ENCODE data around the gene TEX55. TPM values are rescaled to one million over a fixed set of nuclear protein-coding genes. Genes with fewer than 3 reads are reported as not detected.
"Not testable (repeated sequence)": the region's sequence is repeated elsewhere in the genome, so short reads cannot be mapped to it uniquely, and the experiment has no call there.

TEX55 gene
- polyA plus RNA-seq, 3 donors, result not detected

DNA sequence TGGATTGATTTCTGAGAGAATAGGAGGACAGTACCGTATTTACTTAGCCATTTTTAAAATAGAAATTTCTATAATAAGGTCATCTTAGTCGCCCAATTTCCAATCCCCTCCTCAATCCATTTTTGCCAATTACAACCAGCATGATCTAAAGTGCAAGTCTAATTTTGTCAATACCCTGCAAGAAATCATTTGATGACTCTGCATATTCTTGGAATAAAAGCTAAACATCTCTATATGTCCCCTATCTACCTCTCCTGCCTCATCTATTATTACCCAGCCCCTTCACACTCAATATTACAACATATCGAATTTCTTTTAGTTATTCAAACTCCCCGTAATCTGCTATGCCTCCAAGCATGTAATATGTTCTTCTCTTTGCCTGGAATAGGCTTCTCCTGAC is 41.9 kb upstream of the TEX55 start:
- H2AFZ ChIP-seq (ENCODE audit: insufficient read depth, low read depth, low read length, poor library complexity, severe bottlenecking), result no peak overlapping the region
- peaks cover 0 to 2% (median 1%) of the 10 kb centered on the region in 3 donors for H3K27me3 Mint-ChIP-seq (ENCODE audit: low read depth in 3 of 3)
- no peak overlapping the region for H3K9ac ChIP-seq (ENCODE audit: insufficient read depth, low read length, poor library complexity, severe bottlenecking)
- no peak overlapping the region for H3K27ac Mint-ChIP-seq
- no peaks in the 10 kb centered on the region for H3K4me1 Mint-ChIP-seq
- H3K27me3 ChIP-seq (ENCODE audit: control insufficient read depth in 2 of 2, insufficient read depth in 2 of 2, low read length in 2 of 2), result no peaks in the 10 kb centered on the region
- H3K79me2 ChIP-seq (ENCODE audit: insufficient read depth, low read length), result no peaks in the 10 kb centered on the region
- 83% methylated on average over 3 of the region's 4 CpGs for WGBS (ENCODE audit: insufficient coverage)
- no peak overlapping the region for H3K27ac ChIP-seq (ENCODE audit: low read depth in 1 of 2, low read length in 2 of 2)
- no peaks in the 10 kb centered on the region for H4K20me1 ChIP-seq (ENCODE audit: insufficient read depth, low read length)
- no peaks in the 10 kb centered on the region for H3K36me3 Mint-ChIP-seq
- H3K4me2 ChIP-seq (replicated peaks; ENCODE audit: extremely low read depth, low read length, poor library complexity, severe bottlenecking), result no peak overlapping the region
- H3K4me1 ChIP-seq (ENCODE audit: control insufficient read depth in 1 of 2, insufficient read depth in 2 of 2, low read length in 2 of 2), result no peaks in the 10 kb centered on the region
- H3K9me3 Mint-ChIP-seq, result peaks cover 0 to 1% (median 0%) of the 10 kb centered on the region in 7 donors
- H3K4me3 ChIP-seq (replicated peaks in 1 of 3; ENCODE audit: low read depth in 2 of 3, low read length in 3 of 3), result no peak overlapping the region
- TF ChIP-seq CTCF (IDR thresholded peaks at IDR 0.05), result no peak
- intact Hi-C loops (cut with micrococcal nuclease), result no loop called here
- H3K36me3 ChIP-seq (replicated peaks in 1 of 2; ENCODE audit: control insufficient read depth in 1 of 2, insufficient read depth in 2 of 2, low read length in 2 of 2), result no peaks in the 10 kb centered on the region
- H3K4me3 Mint-ChIP-seq, result no peak overlapping the region
- DNase-seq, result no peak
- no peaks in the 10 kb centered on the region for H3K9me3 ChIP-seq (replicated peaks in 1 of 2; ENCODE audit: control insufficient read depth in 1 of 2, insufficient read depth in 1 of 2, low read length in 2 of 2)

- H3K27ac Mint-ChIP-seq; DNase-seq; H3K79me2 ChIP-seq (ENCODE audit: insufficient read depth, low read length); H3K4me1 Mint-ChIP-seq; H3K27me3 Mint-ChIP-seq (ENCODE audit: low read depth in 3 of 3); intact Hi-C loops (cut with micrococcal nuclease); H3K4me1 ChIP-seq (ENCODE audit: control insufficient read depth in 1 of 2, insufficient read depth in 2 of 2, low read length in 2 of 2); H3K27me3 ChIP-seq (ENCODE audit: control insufficient read depth in 2 of 2, insufficient read depth in 2 of 2, low read length in 2 of 2); H3K4me2 ChIP-seq (replicated peaks; ENCODE audit: extremely low read depth, low read length, poor library complexity, severe bottlenecking); H3K4me3 Mint-ChIP-seq; H3K27ac ChIP-seq (ENCODE audit: low read depth in 1 of 2, low read length in 2 of 2); H4K20me1 ChIP-seq (ENCODE audit: insufficient read depth, low read length); H3K36me3 Mint-ChIP-seq; H3K9ac ChIP-seq (ENCODE audit: insufficient read depth, low read length, poor library complexity, severe bottlenecking); H3K4me3 ChIP-seq (replicated peaks in 1 of 3; ENCODE audit: low read depth in 2 of 3, low read length in 3 of 3); H2AFZ ChIP-seq (ENCODE audit: insufficient read depth, low read depth, low read length, poor library complexity, severe bottlenecking); H3K36me3 ChIP-seq (replicated peaks in 1 of 2; ENCODE audit: control insufficient read depth in 1 of 2, insufficient read depth in 2 of 2, low read length in 2 of 2): not testable (repeated sequence)
- WGBS (ENCODE audit: insufficient coverage), result 72% methylated on average over 3 of the region's 3 CpGs
- peaks cover 23 to 38% (median 26%) of the 10 kb centered on the region in 7 donors for H3K9me3 Mint-ChIP-seq
- peaks cover 24 to 31% of the 10 kb centered on the region in 2 donors for H3K9me3 ChIP-seq (replicated peaks in 1 of 2; ENCODE audit: control insufficient read depth in 1 of 2, insufficient read depth in 1 of 2, low read length in 2 of 2)
Observed at GRCh38 chr3:119118330-119118729, 27.6 kb upstream of the TEX55 start.
